H1 (cell line): ENCODE data around the gene MAPRE2. TPM values are rescaled to one million over a fixed set of nuclear protein-coding genes. Genes with fewer than 3 reads are reported as not detected.

Experiments used
- CTCF ChIA-PET: fragments of 300-600 bp; sonication (Branson Sonifier 250); formaldehyde crosslinking; loops from one replicate; lab custom pipeline; 2021; ENCODE audit not compliant: partially characterized antibody; lab: Charles Lee
- POLR2A ChIA-PET: fragments of 300-600 bp; sonication (Branson Sonifier 250); formaldehyde crosslinking; loops from one replicate; lab custom pipeline; 2021; ENCODE audit warnings: inconsistent platforms; ENCODE audit not compliant: partially characterized antibody; lab: Charles Lee
- DNase-seq, 2 experiments: peaks; one replicate each; pipeline versions ENCODE4 v3.0.0 to v3.0.0-alpha.2; 2010 to 2022; ENCODE audit warnings: low spot score in 2 of 2, low read depth in 1 of 2, mixed read lengths in 1 of 2
- FAIRE-seq: peaks from 2 replicates; lab custom pipeline; 2011; peaks lifted over from hg19 to GRCh38; lab: Jason Lieb, UNC
- H2AFZ ChIP-seq: 2 replicates; pipeline ENCODE4 v1.8.1; 2012; ENCODE audit warnings: low read length, inconsistent platforms
- H2AK5ac ChIP-seq: 2 replicates; pipeline ENCODE4 v1.6.1; 2013; ENCODE audit warnings: low read depth, low read length
- H2BK120ac ChIP-seq: replicated peaks from 2 replicates; pipeline ENCODE3; 2013; ENCODE audit warnings: low read depth, low read length, inconsistent platforms
- H2BK12ac ChIP-seq: 2 replicates; pipeline ENCODE4 v1.6.1; 2013; ENCODE audit warnings: low read depth, low read length
- H2BK15ac ChIP-seq: 2 replicates; pipeline ENCODE4 v1.6.1; 2013; ENCODE audit warnings: low read length
- H2BK20ac ChIP-seq: 2 replicates; pipeline ENCODE4 v1.6.1; 2013; ENCODE audit warnings: low read length
- H2BK5ac ChIP-seq: 2 replicates; pipeline ENCODE4 v1.6.1; 2013; ENCODE audit warnings: low read depth, low read length
- H3K14ac ChIP-seq: 2 replicates; pipeline ENCODE4 v1.6.1; 2013; ENCODE audit warnings: inconsistent platforms; ENCODE audit not compliant: insufficient read length
- H3K18ac ChIP-seq: 2 replicates; pipeline ENCODE4 v1.6.1; 2013; ENCODE audit warnings: low read length; ENCODE audit errors: extremely low read depth
- H3K23ac ChIP-seq: 2 replicates; pipeline ENCODE4 v1.6.1; 2013; ENCODE audit warnings: inconsistent platforms; ENCODE audit not compliant: insufficient read length
- H3K23me2 ChIP-seq: 2 replicates; pipeline ENCODE4 v1.6.1; 2013; ENCODE audit warnings: low read depth, low read length
- H3K27ac ChIP-seq: 2 replicates; pipeline ENCODE4 v1.6.1; 2011; ENCODE audit warnings: low read depth, low read length, inconsistent platforms
- H3K27me3 ChIP-seq, 4 experiments: replicated peaks in 1 of 4; 1 replicate in 1 of 4; 2 replicates in 3 of 4; pipeline versions ENCODE4 v1.6.1 to v1.8.1; 2011 to 2013; ENCODE audit warnings: low read length in 3 of 4, mild to moderate bottlenecking in 3 of 4, inconsistent platforms in 2 of 4, mixed read lengths in 2 of 4, moderate library complexity in 1 of 4; ENCODE audit not compliant: control insufficient read depth in 3 of 4, insufficient read depth in 3 of 4; ENCODE audit errors: extremely low read depth in 1 of 4
- H3K36me3 ChIP-seq, 4 experiments: 2 replicates each; pipeline versions ENCODE4 v1.6.1 to v1.8.1; 2011 to 2013; ENCODE audit warnings: mild to moderate bottlenecking in 4 of 4, low read length in 3 of 4, moderate library complexity in 2 of 4, control low read depth in 1 of 4, inconsistent platforms in 1 of 4; ENCODE audit not compliant: insufficient read depth in 4 of 4, control insufficient read depth in 2 of 4
- H3K4ac ChIP-seq: replicated peaks from 2 replicates; pipeline ENCODE3; 2013; ENCODE audit warnings: low read length, low read depth, mixed read lengths, inconsistent platforms; ENCODE audit not compliant: insufficient read length
- H3K4me1 ChIP-seq, 4 experiments: replicated peaks in 1 of 4; 1 replicate in 1 of 4; 2 replicates in 3 of 4; pipeline versions ENCODE4 v1.6.1 to v1.8.1; 2011 to 2013; ENCODE audit warnings: low read length in 3 of 4, inconsistent platforms in 2 of 4, mixed read lengths in 1 of 4; ENCODE audit not compliant: insufficient read depth in 4 of 4, control insufficient read depth in 3 of 4
- H3K4me2 ChIP-seq, 2 experiments: 2 replicates each; pipeline versions ENCODE4 v1.6.1 to v1.8.1; 2011 to 2013; ENCODE audit warnings: low read depth in 2 of 2, low read length in 2 of 2, control low read depth in 1 of 2, inconsistent platforms in 1 of 2, mild to moderate bottlenecking in 1 of 2; ENCODE audit not compliant: insufficient read depth in 1 of 2
- H3K4me3 ChIP-seq, 4 experiments: fragments of 200-600, 300-600 bp in 1 of 4; sonication (generic), shearing (Covaris generic), sonication (Bioruptor Twin) in 1 of 4; 2 replicates each; pipeline versions ENCODE4 v1.5.1 to v1.8.1; 2011 to 2016; ENCODE audit warnings: low read length in 4 of 4, low read depth in 3 of 4, control low read depth in 2 of 4, inconsistent platforms in 2 of 4, mild to moderate bottlenecking in 2 of 4, mixed read lengths in 1 of 4, moderate library complexity in 1 of 4; ENCODE audit not compliant: insufficient read depth in 2 of 4; ENCODE audit errors: extremely low read depth in 1 of 4
- H3K56ac ChIP-seq: replicated peaks from 2 replicates; pipeline ENCODE3; 2013; ENCODE audit warnings: low read depth, mild to moderate bottlenecking, mixed read lengths, low read length, inconsistent platforms; ENCODE audit not compliant: insufficient read length
- H3K79me1 ChIP-seq: 2 replicates; pipeline ENCODE4 v1.6.1; 2013; ENCODE audit warnings: low read depth, low read length, control low read depth
- H3K79me2 ChIP-seq, 2 experiments: 2 replicates each; pipeline versions ENCODE4 v1.6.1 to v1.8.1; 2012 to 2013; ENCODE audit warnings: low read length in 2 of 2, mild to moderate bottlenecking in 2 of 2, inconsistent platforms in 1 of 2; ENCODE audit not compliant: insufficient read depth in 2 of 2, control insufficient read depth in 1 of 2
- H3K9ac ChIP-seq, 4 experiments: replicated peaks in 1 of 4; 1 replicate in 1 of 4; 2 replicates in 3 of 4; pipeline versions ENCODE4 v1.6.1 to v1.8.1; 2011 to 2013; ENCODE audit warnings: low read depth in 3 of 4, low read length in 3 of 4, control low read depth in 2 of 4, mild to moderate bottlenecking in 2 of 4, moderate library complexity in 2 of 4, inconsistent platforms in 1 of 4; ENCODE audit errors: extremely low read depth in 1 of 4
- H3K9me3 ChIP-seq, 2 experiments: 2 replicates each; pipeline versions ENCODE4 v1.6.1 to v1.8.1; 2012 to 2013; ENCODE audit warnings: mild to moderate bottlenecking in 2 of 2, moderate library complexity in 2 of 2, control low read depth in 1 of 2, inconsistent platforms in 1 of 2, low read depth in 1 of 2, low read length in 1 of 2, mixed read lengths in 1 of 2; ENCODE audit not compliant: insufficient read depth in 2 of 2
- H4K20me1 ChIP-seq, 2 experiments: replicated peaks in 1 of 2; 2 replicates each; pipeline versions ENCODE3 to v1.8.1; 2011 to 2013; ENCODE audit warnings: inconsistent platforms in 2 of 2, low read length in 2 of 2, mild to moderate bottlenecking in 1 of 2; ENCODE audit not compliant: insufficient read depth in 2 of 2, control insufficient read depth in 1 of 2
- H4K5ac ChIP-seq: 2 replicates; pipeline ENCODE4 v1.6.1; 2013; ENCODE audit warnings: low read length, low read depth, mixed read lengths, inconsistent platforms; ENCODE audit not compliant: insufficient read length
- H4K8ac ChIP-seq: 2 replicates; pipeline ENCODE4 v1.8.0; 2013; ENCODE audit warnings: mild to moderate bottlenecking, moderate library complexity, low read length, inconsistent platforms; ENCODE audit not compliant: insufficient read depth; ENCODE audit errors: extremely low read depth
- H4K91ac ChIP-seq: replicated peaks from 2 replicates; pipeline ENCODE3; 2013; ENCODE audit warnings: low read length, mixed read lengths, inconsistent platforms; ENCODE audit not compliant: insufficient read length
- ATF3 ChIP-seq: IDR thresholded peaks from 2 replicates; pipeline ENCODE4 v1.6.1; 2011; ENCODE audit warnings: low read depth, mild to moderate bottlenecking, low read length; ENCODE audit not compliant: insufficient read depth
- BRCA1 ChIP-seq: IDR thresholded peaks from 2 replicates; pipeline ENCODE4 v1.6.1; 2012; ENCODE audit warnings: low read depth, low read length, improper control_type of control experiment
- EZH2 ChIP-seq: fragments of 200-600 bp; sonication (generic); IDR thresholded peaks from 2 replicates; pipeline ENCODE4 v1.7.1; 2012; ENCODE audit warnings: low read depth, mild to moderate bottlenecking, moderate library complexity, low read length, inconsistent platforms; ENCODE audit not compliant: severe bottlenecking
- HDAC2 ChIP-seq, 2 experiments: fragments of 300-600 bp in 1 of 2; sonication (generic) in 1 of 2; IDR thresholded peaks; 2 replicates each; pipeline ENCODE4 v1.6.1; 2011 to 2012; ENCODE audit warnings: low read depth in 2 of 2, low read length in 2 of 2, mild to moderate bottlenecking in 2 of 2, moderate library complexity in 2 of 2, borderline replicate concordance in 1 of 2, inconsistent platforms in 1 of 2
- KDM1A ChIP-seq: fragments of 200-600, 300-600 bp; sonication (generic); IDR thresholded peaks from 2 replicates; pipeline ENCODE4 v1.7.1; 2016; ENCODE audit warnings: mild to moderate bottlenecking, low read length, borderline replicate concordance
- MAFK ChIP-seq: IDR thresholded peaks from 2 replicates; pipeline ENCODE4 v1.6.1; 2012; ENCODE audit warnings: low read depth, mild to moderate bottlenecking, improper control_type of control experiment, low read length
- RAD21 ChIP-seq, 2 experiments: IDR thresholded peaks in 1 of 2; conservative IDR thresholded peaks in 1 of 2; 2 replicates each; pipeline ENCODE4 v1.6.1; 2011; ENCODE audit warnings: low read depth in 2 of 2, low read length in 2 of 2, improper control_type of control experiment in 1 of 2, inconsistent platforms in 1 of 2, mild to moderate bottlenecking in 1 of 2, moderate library complexity in 1 of 2
- SP1 ChIP-seq: IDR thresholded peaks from 2 replicates; pipeline ENCODE4 v1.6.1; 2011; ENCODE audit warnings: low read depth, low read length
- TAF1 ChIP-seq: IDR thresholded peaks from 2 replicates; pipeline ENCODE4 v1.6.1; 2011; ENCODE audit warnings: mild to moderate bottlenecking, low read depth, low read length
- TEAD4 ChIP-seq: IDR thresholded peaks from 2 replicates; pipeline ENCODE4 v1.6.1; 2012; ENCODE audit warnings: low read depth, low read length, inconsistent platforms, mixed read lengths
- USF2 ChIP-seq: IDR thresholded peaks from 2 replicates; pipeline ENCODE4 v1.6.1; 2011; ENCODE audit warnings: low read length, improper control_type of control experiment
- ZNF274 ChIP-seq: IDR thresholded peaks from 2 replicates; pipeline ENCODE4 v1.7.0; 2012; ENCODE audit warnings: low read length, borderline replicate concordance; ENCODE audit errors: extremely low read depth
- WGBS, 2 experiments: shearing (Covaris generic) in 1 of 2; methylation state at CpG; one replicate each; pipeline versions ENCODE4 v1.1.6 to v1.1.7; 2013 to 2015; ENCODE audit warnings: low lambda C conversion rate in 2 of 2, mixed read lengths in 2 of 2, inconsistent platforms in 1 of 2, low coverage in 1 of 2, missing lambda C conversion rate in 1 of 2; ENCODE audit not compliant: insufficient replicate concordance in 2 of 2, insufficient coverage in 1 of 2, insufficient read length in 1 of 2; ENCODE audit errors: extremely low coverage in 1 of 2, missing lambda C conversion rate in 1 of 2; 5-methylcytosine and 5-hydroxymethylcytosine counted together
- polyA plus RNA-seq, 7 experiments: library from polyadenylated mRNA; depleted of rRNA in 3 of 7; stranded (reverse) in 5 of 7; unstranded in 2 of 7; fragments of >200 nt in 5 of 7; fragments of 200-250 nt in 2 of 7; gene quantifications; 1 replicate in 5 of 7; 2 replicates in 1 of 7; 4 replicates in 1 of 7; pipeline versions ENCODE4 v1.2.1 to v1.2.3, GENCODE V29; 2011 to 2013; ENCODE audit warnings: missing spikeins in 2 of 7, mixed read lengths in 2 of 7
- total RNA-seq: library from RNA; stranded (reverse); fragmentation: NEBNext Ultra II Directional; extraction: Animal tissue kit (Norgen Biotek cat#: 25700); gene quantifications from 2 replicates; pipeline ENCODE4 v1.2.1, GENCODE V29; 2021

Gene MAPRE2
- total and polyA plus RNA-seq, 2 of the 8 experiments (the other 6 are each of a cell fraction or from before 2014, with no cell fraction given) = 32.6 to 33.1 TPM

- H2BK120ac ChIP-seq = no peak overlapping the region
- DNase-seq (no peak), FAIRE-seq (no peak)
- H2BK15ac ChIP-seq = no peak overlapping the region
- CTCF ChIA-PET = interaction anchor here (1.3 kb wide), 1 partner anchor 72 kb away, joined by 4 read pairs; no protein-coding TSS in a partner anchor
- no peak overlapping the region for H4K8ac ChIP-seq
- H3K4me2 ChIP-seq = no peak overlapping the region
- H2BK20ac ChIP-seq = no peak overlapping the region
- no peaks in the 10 kb centered on the region for H3K36me3 ChIP-seq
- H3K23me2 ChIP-seq = no peaks in the 10 kb centered on the region
- no peak overlapping the region for H3K9ac ChIP-seq
- POLR2A ChIA-PET = no interaction called here
- no peaks in the 10 kb centered on the region for H3K27me3 ChIP-seq
- H3K79me1 ChIP-seq = no peaks in the 10 kb centered on the region; the same call in 1 of the 2 replicates
- no peak overlapping the region for H3K27ac ChIP-seq
- H3K56ac ChIP-seq = no peak overlapping the region
- no peak overlapping the region for H3K4me3 ChIP-seq
- H3K4me1 ChIP-seq = peaks cover 0 to 3% (median 2%) of the 10 kb centered on the region in 4 experiments; a peak in 4 of 7 replicates
- no peaks in the 10 kb centered on the region for H3K79me2 ChIP-seq
- no peak overlapping the region for H4K5ac ChIP-seq
- no peak overlapping the region for H2AFZ ChIP-seq
- H3K18ac ChIP-seq = no peak overlapping the region
- 90% methylated on average over 3 of the region's 3 CpGs; no CpG with 5 or more reads in 1 of the 2 experiments for WGBS, 2 experiments
- no peak overlapping the region for H3K14ac ChIP-seq
- no peaks in the 10 kb centered on the region for H3K9me3 ChIP-seq
- no peak overlapping the region for H2AK5ac ChIP-seq
- H3K23ac ChIP-seq = no peak overlapping the region
- no peak overlapping the region for H2BK5ac ChIP-seq
- no peak overlapping the region for H3K4ac ChIP-seq
- H4K91ac ChIP-seq = no peak overlapping the region
- no peaks in the 10 kb centered on the region for H4K20me1 ChIP-seq
- no peak overlapping the region for H2BK12ac ChIP-seq
- TF ChIP-seq MAFK (no peak), ATF3 (no peak), SP1 (no peak), RAD21 (IDR thresholded peaks at IDR 0.05 in 1 of 2, conservative IDR thresholded peaks at IDR 0.05 in 1 of 2; ENCODE audit: low read depth in 2 of 2, low read length in 2 of 2) (no peak), KDM1A (no peak), USF2 (no peak), EZH2 (no peak), TAF1 (no peak), ZNF274 (no peak), BRCA1 (no peak), TEAD4 (no peak), HDAC2 (IDR thresholded peaks at IDR 0.05; ENCODE audit: borderline replicate concordance in 1 of 2, low read depth in 2 of 2, low read length in 2 of 2) (no peak)
Measured at GRCh38 chr18:35071819-35072247, 30.6 kb downstream of the MAPRE2 start.
